BJ (cell line): ENCODE measurements around the gene RBM14. TPM values are rescaled to one million over a fixed set of nuclear protein-coding genes. Genes with fewer than 3 reads are reported as not detected.

Source experiments
- CTCF ChIA-PET: fragments of 350-600 bp; formaldehyde crosslinking; extraction: SDS; loops from one replicate; lab custom pipeline; 2021; ENCODE audit warnings: antibody characterized with exemption, inconsistent platforms; lab: Yijun Ruan, JAX
- POLR2A ChIA-PET: fragments of 300-600 bp; sonication (Branson Sonifier 250); formaldehyde crosslinking; extraction: SDS; loops from one replicate; lab custom pipeline; 2021; ENCODE audit warnings: antibody characterized with exemption; lab: Charles Lee
- DNase-seq: peaks from one replicate; pipeline ENCODE4 v3.0.0-alpha.2; 2011; ENCODE audit warnings: low read depth
- H3K27me3 ChIP-seq: 2 replicates; pipeline ENCODE4 v1.6.0; 2011; ENCODE audit warnings: low read length; ENCODE audit not compliant: control insufficient read depth, insufficient read depth
- H3K36me3 ChIP-seq: 2 replicates; pipeline ENCODE4 v1.5.1; 2011; ENCODE audit warnings: low read length; ENCODE audit not compliant: control insufficient read depth, insufficient read depth
- H3K4me3 ChIP-seq: 2 replicates; pipeline ENCODE4 v1.5.1; 2011; ENCODE audit warnings: low read depth, mild to moderate bottlenecking, control low read depth, low read length
- CTCF ChIP-seq: IDR thresholded peaks from 2 replicates; pipeline ENCODE4 v1.5.1; 2011; ENCODE audit warnings: low read depth, mild to moderate bottlenecking, control low read depth, inconsistent platforms, low read length, moderate library complexity; ENCODE audit not compliant: insufficient read depth
- polyA plus RNA-seq: library from polyadenylated mRNA; depleted of rRNA; stranded (reverse); fragments of >200 nt; gene quantifications from 2 replicates; pipeline ENCODE4 v1.2.3, GENCODE V29; 2011

Gene RBM14
- polyA plus RNA-seq, 1 experiment: 18.6 TPM

GRCh38 chr11:66653123-66653522, 36.7 kb downstream of the RBM14 start:
- DNase-seq: no peak
- TF ChIP-seq CTCF: no peak
- ChIA-PET CTCF (interaction anchor here (0.9 to 2.3 kb wide), 5 partner anchors 9 to 76 kb away, joined by 3 to 7 read pairs (median 4); partner anchors contain the start of gene RBM4B), POLR2A (no interaction called here)
- Histone ChIP-seq H3K36me3 (no peaks in the 10 kb centered on the region; the same call in 1 of the 2 replicates), H3K27me3 (no peaks in the 10 kb centered on the region), H3K4me3 (no peak overlapping the region)

- TF ChIP-seq CTCF: no peak
- Histone ChIP-seq H3K36me3 (peaks cover 4% of the 10 kb centered on the region), H3K4me3 (no peak overlapping the region), H3K27me3 (no peaks in the 10 kb centered on the region; the same call in 1 of the 2 replicates)
- ChIA-PET POLR2A (interaction anchor here (0.6 kb wide), 2 partner anchors 10 to 21 kb away, joined by 3 read pairs; no protein-coding TSS in a partner anchor), CTCF (interaction anchor here (0.8 kb wide), 1 partner anchor 19 kb away, joined by 3 read pairs; no protein-coding TSS in a partner anchor)
- no peak for DNase-seq
These were observed 43.3 kb downstream of the RBM14 start for GRCh38 chr11:66659763-66660162.

- no peak overlapping the region for H3K4me3 ChIP-seq
- TF ChIP-seq CTCF: no peak
- ChIA-PET POLR2A (no interaction called here), CTCF (interaction anchor here (1.7 kb wide), 1 partner anchor 11 kb away, joined by 5 read pairs; no protein-coding TSS in a partner anchor)
- no peak for DNase-seq
- peaks cover 14% of the 10 kb centered on the region for H3K36me3 ChIP-seq
- no peaks in the 10 kb centered on the region; the same call in 1 of the 2 replicates for H3K27me3 ChIP-seq
These were observed 47.4 kb downstream of the RBM14 start for GRCh38 chr11:66663741-66664296.

GRCh38 chr11:66665369-66665768, 48.9 kb downstream of the RBM14 start:
- ChIA-PET POLR2A (no interaction called here), CTCF (interaction anchor here (1.2 kb wide), 1 partner anchor 12 kb away, joined by 4 read pairs; the partner anchor contains the start of gene RBM4B)

More at GRCh38 chr11:66665369-66665768, 48.9 kb downstream of the RBM14 start:
- Histone ChIP-seq H3K36me3 (peaks cover 13% of the 10 kb centered on the region), H3K27me3 (no peaks in the 10 kb centered on the region), H3K4me3 (no peak overlapping the region)
- DNase-seq: no peak
- no peak for TF ChIP-seq CTCF
